H1 (cell line): ENCODE data around the gene CACNA1C. TPM values are rescaled to one million over a fixed set of nuclear protein-coding genes. Genes with fewer than 3 reads are reported as not detected.

Source experiments
- CTCF ChIA-PET: fragments of 300-600 bp; sonication (Branson Sonifier 250); formaldehyde crosslinking; loops from one replicate; lab custom pipeline; 2021; ENCODE audit not compliant: partially characterized antibody; lab: Charles Lee
- POLR2A ChIA-PET: fragments of 300-600 bp; sonication (Branson Sonifier 250); formaldehyde crosslinking; loops from one replicate; lab custom pipeline; 2021; ENCODE audit warnings: inconsistent platforms; ENCODE audit not compliant: partially characterized antibody; lab: Charles Lee
- DNase-seq, 2 experiments: peaks; one replicate each; pipeline versions ENCODE4 v3.0.0 to v3.0.0-alpha.2; 2010 to 2022; ENCODE audit warnings: low spot score in 2 of 2, low read depth in 1 of 2, mixed read lengths in 1 of 2
- FAIRE-seq: peaks from 2 replicates; lab custom pipeline; 2011; peaks lifted over from hg19 to GRCh38; lab: Jason Lieb, UNC
- H2AFZ ChIP-seq: 2 replicates; pipeline ENCODE4 v1.8.1; 2012; ENCODE audit warnings: low read length, inconsistent platforms
- H2AK5ac ChIP-seq: 2 replicates; pipeline ENCODE4 v1.6.1; 2013; ENCODE audit warnings: low read depth, low read length
- H2BK120ac ChIP-seq: replicated peaks from 2 replicates; pipeline ENCODE3; 2013; ENCODE audit warnings: low read depth, low read length, inconsistent platforms
- H2BK12ac ChIP-seq: 2 replicates; pipeline ENCODE4 v1.6.1; 2013; ENCODE audit warnings: low read depth, low read length
- H2BK15ac ChIP-seq: 2 replicates; pipeline ENCODE4 v1.6.1; 2013; ENCODE audit warnings: low read length
- H2BK20ac ChIP-seq: 2 replicates; pipeline ENCODE4 v1.6.1; 2013; ENCODE audit warnings: low read length
- H2BK5ac ChIP-seq: 2 replicates; pipeline ENCODE4 v1.6.1; 2013; ENCODE audit warnings: low read depth, low read length
- H3K14ac ChIP-seq: 2 replicates; pipeline ENCODE4 v1.6.1; 2013; ENCODE audit warnings: inconsistent platforms; ENCODE audit not compliant: insufficient read length
- H3K18ac ChIP-seq: 2 replicates; pipeline ENCODE4 v1.6.1; 2013; ENCODE audit warnings: low read length; ENCODE audit errors: extremely low read depth
- H3K23ac ChIP-seq: 2 replicates; pipeline ENCODE4 v1.6.1; 2013; ENCODE audit warnings: inconsistent platforms; ENCODE audit not compliant: insufficient read length
- H3K23me2 ChIP-seq: 2 replicates; pipeline ENCODE4 v1.6.1; 2013; ENCODE audit warnings: low read depth, low read length
- H3K27ac ChIP-seq: 2 replicates; pipeline ENCODE4 v1.6.1; 2011; ENCODE audit warnings: low read depth, low read length, inconsistent platforms
- H3K27me3 ChIP-seq, 4 experiments: replicated peaks in 1 of 4; 1 replicate in 1 of 4; 2 replicates in 3 of 4; pipeline versions ENCODE4 v1.6.1 to v1.8.1; 2011 to 2013; ENCODE audit warnings: low read length in 3 of 4, mild to moderate bottlenecking in 3 of 4, inconsistent platforms in 2 of 4, mixed read lengths in 2 of 4, moderate library complexity in 1 of 4; ENCODE audit not compliant: control insufficient read depth in 3 of 4, insufficient read depth in 3 of 4; ENCODE audit errors: extremely low read depth in 1 of 4
- H3K36me3 ChIP-seq, 4 experiments: 2 replicates each; pipeline versions ENCODE4 v1.6.1 to v1.8.1; 2011 to 2013; ENCODE audit warnings: mild to moderate bottlenecking in 4 of 4, low read length in 3 of 4, moderate library complexity in 2 of 4, control low read depth in 1 of 4, inconsistent platforms in 1 of 4; ENCODE audit not compliant: insufficient read depth in 4 of 4, control insufficient read depth in 2 of 4
- H3K4ac ChIP-seq: replicated peaks from 2 replicates; pipeline ENCODE3; 2013; ENCODE audit warnings: low read length, low read depth, mixed read lengths, inconsistent platforms; ENCODE audit not compliant: insufficient read length
- H3K4me1 ChIP-seq, 4 experiments: replicated peaks in 1 of 4; 1 replicate in 1 of 4; 2 replicates in 3 of 4; pipeline versions ENCODE4 v1.6.1 to v1.8.1; 2011 to 2013; ENCODE audit warnings: low read length in 3 of 4, inconsistent platforms in 2 of 4, mixed read lengths in 1 of 4; ENCODE audit not compliant: insufficient read depth in 4 of 4, control insufficient read depth in 3 of 4
- H3K4me2 ChIP-seq, 2 experiments: 2 replicates each; pipeline versions ENCODE4 v1.6.1 to v1.8.1; 2011 to 2013; ENCODE audit warnings: low read depth in 2 of 2, low read length in 2 of 2, control low read depth in 1 of 2, inconsistent platforms in 1 of 2, mild to moderate bottlenecking in 1 of 2; ENCODE audit not compliant: insufficient read depth in 1 of 2
- H3K4me3 ChIP-seq, 4 experiments: fragments of 200-600, 300-600 bp in 1 of 4; sonication (generic), shearing (Covaris generic), sonication (Bioruptor Twin) in 1 of 4; 2 replicates each; pipeline versions ENCODE4 v1.5.1 to v1.8.1; 2011 to 2016; ENCODE audit warnings: low read length in 4 of 4, low read depth in 3 of 4, control low read depth in 2 of 4, inconsistent platforms in 2 of 4, mild to moderate bottlenecking in 2 of 4, mixed read lengths in 1 of 4, moderate library complexity in 1 of 4; ENCODE audit not compliant: insufficient read depth in 2 of 4; ENCODE audit errors: extremely low read depth in 1 of 4
- H3K56ac ChIP-seq: replicated peaks from 2 replicates; pipeline ENCODE3; 2013; ENCODE audit warnings: low read depth, mild to moderate bottlenecking, mixed read lengths, low read length, inconsistent platforms; ENCODE audit not compliant: insufficient read length
- H3K79me1 ChIP-seq: 2 replicates; pipeline ENCODE4 v1.6.1; 2013; ENCODE audit warnings: low read depth, low read length, control low read depth
- H3K79me2 ChIP-seq, 2 experiments: 2 replicates each; pipeline versions ENCODE4 v1.6.1 to v1.8.1; 2012 to 2013; ENCODE audit warnings: low read length in 2 of 2, mild to moderate bottlenecking in 2 of 2, inconsistent platforms in 1 of 2; ENCODE audit not compliant: insufficient read depth in 2 of 2, control insufficient read depth in 1 of 2
- H3K9ac ChIP-seq, 4 experiments: replicated peaks in 1 of 4; 1 replicate in 1 of 4; 2 replicates in 3 of 4; pipeline versions ENCODE4 v1.6.1 to v1.8.1; 2011 to 2013; ENCODE audit warnings: low read depth in 3 of 4, low read length in 3 of 4, control low read depth in 2 of 4, mild to moderate bottlenecking in 2 of 4, moderate library complexity in 2 of 4, inconsistent platforms in 1 of 4; ENCODE audit errors: extremely low read depth in 1 of 4
- H3K9me3 ChIP-seq, 2 experiments: 2 replicates each; pipeline versions ENCODE4 v1.6.1 to v1.8.1; 2012 to 2013; ENCODE audit warnings: mild to moderate bottlenecking in 2 of 2, moderate library complexity in 2 of 2, control low read depth in 1 of 2, inconsistent platforms in 1 of 2, low read depth in 1 of 2, low read length in 1 of 2, mixed read lengths in 1 of 2; ENCODE audit not compliant: insufficient read depth in 2 of 2
- H4K20me1 ChIP-seq, 2 experiments: replicated peaks in 1 of 2; 2 replicates each; pipeline versions ENCODE3 to v1.8.1; 2011 to 2013; ENCODE audit warnings: inconsistent platforms in 2 of 2, low read length in 2 of 2, mild to moderate bottlenecking in 1 of 2; ENCODE audit not compliant: insufficient read depth in 2 of 2, control insufficient read depth in 1 of 2
- H4K5ac ChIP-seq: 2 replicates; pipeline ENCODE4 v1.6.1; 2013; ENCODE audit warnings: low read length, low read depth, mixed read lengths, inconsistent platforms; ENCODE audit not compliant: insufficient read length
- H4K8ac ChIP-seq: 2 replicates; pipeline ENCODE4 v1.8.0; 2013; ENCODE audit warnings: mild to moderate bottlenecking, moderate library complexity, low read length, inconsistent platforms; ENCODE audit not compliant: insufficient read depth; ENCODE audit errors: extremely low read depth
- H4K91ac ChIP-seq: replicated peaks from 2 replicates; pipeline ENCODE3; 2013; ENCODE audit warnings: low read length, mixed read lengths, inconsistent platforms; ENCODE audit not compliant: insufficient read length
- JUND ChIP-seq: IDR thresholded peaks from 2 replicates; pipeline ENCODE4 v1.6.1; 2011; ENCODE audit warnings: mild to moderate bottlenecking, improper control_type of control experiment, low read length
- KDM4A ChIP-seq: IDR thresholded peaks from one replicate; pipeline ENCODE4 v1.7.1; 2012; ENCODE audit warnings: low read depth, mild to moderate bottlenecking, moderate library complexity, low read length, inconsistent platforms; ENCODE audit not compliant: severe bottlenecking
- MAFK ChIP-seq: IDR thresholded peaks from 2 replicates; pipeline ENCODE4 v1.6.1; 2012; ENCODE audit warnings: low read depth, mild to moderate bottlenecking, improper control_type of control experiment, low read length
- NANOG ChIP-seq: IDR thresholded peaks from 2 replicates; pipeline ENCODE4 v1.6.1; 2011; ENCODE audit warnings: low read length, low read depth, mild to moderate bottlenecking, inconsistent platforms; ENCODE audit not compliant: insufficient read depth, poor library complexity, severe bottlenecking
- POU5F1 ChIP-seq: IDR thresholded peaks from 2 replicates; pipeline ENCODE4 v1.6.1; 2011; ENCODE audit warnings: low read depth, mild to moderate bottlenecking, low read length, moderate library complexity
- RFX5 ChIP-seq: IDR thresholded peaks from 2 replicates; pipeline ENCODE4 v1.6.1; 2011; ENCODE audit warnings: low read depth, low read length, improper control_type of control experiment, borderline replicate concordance
- SUZ12 ChIP-seq: fragments of 200-600 bp; sonication (generic); IDR thresholded peaks from 2 replicates; pipeline ENCODE4 v1.6.1; 2012; ENCODE audit warnings: mild to moderate bottlenecking, inconsistent platforms, low read length, moderate library complexity, mixed read lengths
- USF2 ChIP-seq: IDR thresholded peaks from 2 replicates; pipeline ENCODE4 v1.6.1; 2011; ENCODE audit warnings: low read length, improper control_type of control experiment
- YY1 ChIP-seq: IDR thresholded peaks from 2 replicates; pipeline ENCODE4 v1.6.1; 2011; ENCODE audit warnings: low read depth, mild to moderate bottlenecking, low read length
- ZNF274 ChIP-seq: IDR thresholded peaks from 2 replicates; pipeline ENCODE4 v1.7.0; 2012; ENCODE audit warnings: low read length, borderline replicate concordance; ENCODE audit errors: extremely low read depth
- WGBS, 2 experiments: shearing (Covaris generic) in 1 of 2; methylation state at CpG; one replicate each; pipeline versions ENCODE4 v1.1.6 to v1.1.7; 2013 to 2015; ENCODE audit warnings: low lambda C conversion rate in 2 of 2, mixed read lengths in 2 of 2, inconsistent platforms in 1 of 2, low coverage in 1 of 2, missing lambda C conversion rate in 1 of 2; ENCODE audit not compliant: insufficient replicate concordance in 2 of 2, insufficient coverage in 1 of 2, insufficient read length in 1 of 2; ENCODE audit errors: extremely low coverage in 1 of 2, missing lambda C conversion rate in 1 of 2; 5-methylcytosine and 5-hydroxymethylcytosine counted together
- polyA plus RNA-seq, 7 experiments: library from polyadenylated mRNA; depleted of rRNA in 3 of 7; stranded (reverse) in 5 of 7; unstranded in 2 of 7; fragments of >200 nt in 5 of 7; fragments of 200-250 nt in 2 of 7; gene quantifications; 1 replicate in 5 of 7; 2 replicates in 1 of 7; 4 replicates in 1 of 7; pipeline versions ENCODE4 v1.2.1 to v1.2.3, GENCODE V29; 2011 to 2013; ENCODE audit warnings: missing spikeins in 2 of 7, mixed read lengths in 2 of 7
- total RNA-seq: library from RNA; stranded (reverse); fragmentation: NEBNext Ultra II Directional; extraction: Animal tissue kit (Norgen Biotek cat#: 25700); gene quantifications from 2 replicates; pipeline ENCODE4 v1.2.1, GENCODE V29; 2021

Gene CACNA1C
- total and polyA plus RNA-seq, 2 of the 8 experiments (the other 6 are each of a cell fraction or from before 2014, with no cell fraction given): 1.3 TPM

GRCh38 chr12:2495417-2496112 lies 442.8 kb downstream of the CACNA1C start:
- WGBS, 2 experiments: 80% methylated on average over 6 of the region's 6 CpGs; no CpG with 5 or more reads in 1 of the 2 experiments
- FAIRE-seq: no peak
- Histone ChIP-seq H4K91ac (no peak overlapping the region), H3K27me3 (no peaks in the 10 kb centered on the region; a peak in 1 of 7 replicates), H3K4ac (no peak overlapping the region), H2BK5ac (no peak overlapping the region), H3K4me1 (no peaks in the 10 kb centered on the region), H4K20me1 (no peaks in the 10 kb centered on the region), H3K79me2 (no peaks in the 10 kb centered on the region), H3K56ac (no peak overlapping the region), H3K18ac (no peak overlapping the region), H3K4me2 (no peak overlapping the region), H3K9me3 (no peaks in the 10 kb centered on the region), H3K4me3 (no peak overlapping the region), H2BK20ac (no peak overlapping the region), H3K23me2 (no peaks in the 10 kb centered on the region), H3K14ac (peak overlapping the region; percentile 31), H3K27ac (no peak overlapping the region), H3K79me1 (no peaks in the 10 kb centered on the region), H2AFZ (no peak overlapping the region), H2BK15ac (no peak overlapping the region), H3K9ac (no peak overlapping the region), H3K23ac (no peak overlapping the region), H3K36me3 (no peaks in the 10 kb centered on the region), H4K5ac (no peak overlapping the region), H2BK12ac (no peak overlapping the region), H2BK120ac (no peak overlapping the region), H4K8ac (no peak overlapping the region), H2AK5ac (0 out of 2 replicates have a peak overlapping the region, but pooled peaks have one; percentile 57)
- CTCF ChIA-PET: interaction anchor here (1.4 kb wide), 1 partner anchor 9 kb away, joined by 7 read pairs; no protein-coding TSS in a partner anchor
- DNase-seq: no peak
- POLR2A ChIA-PET: no interaction called here
- TF ChIP-seq JUND (no peak), NANOG (no peak), POU5F1 (no peak), SUZ12 (no peak), MAFK (no peak), ZNF274 (no peak), USF2 (no peak), YY1 (no peak), RFX5 (no peak), KDM4A (no peak)
